Loucy (cell line): ENCODE results near the gene C11orf97.

Experiments used
- CTCF ChIP-seq: fragments of 200-600 bp; sonication (generic); conservative IDR thresholded peaks from 2 replicates; pipeline ENCODE4 v1.5.1; 2014; ENCODE audit warnings: mild to moderate bottlenecking, antibody characterized with exemption, low read length
- EZH2phosphoT487 ChIP-seq: fragments of 200-600 bp; IDR thresholded peaks from 2 replicates; pipeline ENCODE4 v1.6.1; 2018; ENCODE audit warnings: antibody characterized with exemption, mild to moderate bottlenecking, moderate library complexity, borderline replicate concordance

GRCh38 chr11:94513091-94513490 lies 830 bp downstream of the C11orf97 start:
- TF ChIP-seq CTCF (no peak), EZH2phosphoT487 (no peak)
